MM.1S (cell line): ENCODE results near the gene SP1.

Source experiments
- CTCF ChIP-seq: fragments of 300-600 bp; sonication (generic); IDR thresholded peaks from 2 replicates; pipeline ENCODE4 v1.5.1; 2016; ENCODE audit warnings: antibody characterized with exemption, low read length, mixed read lengths
- EZH2 ChIP-seq: fragments of 300-600 bp; sonication (generic); optimal IDR thresholded peaks from 2 replicates; pipeline ENCODE3; 2017; ENCODE audit warnings: low read depth, mild to moderate bottlenecking, antibody characterized with exemption, low read length, mixed read lengths

- TF ChIP-seq CTCF (no peak), EZH2 (no peak)
Measured at GRCh38 chr12:53388932-53389331, 9.0 kb downstream of the SP1 start.
